ENCODE measurements around the gene ORAI2. TPM values are rescaled to one million over a fixed set of nuclear protein-coding genes. Genes with fewer than 3 reads are reported as not detected.
"Not testable (repeated sequence)": the region's sequence is repeated elsewhere in the genome, so short reads cannot be mapped to it uniquely, and the experiment has no call there.

The ORAI2 gene
- total and polyA plus RNA-seq, 2 of the 4 experiments (the other 2 are of a cell fraction): 52.0 to 58.3 TPM

GRCh38 chr7:102478314-102479208, 45.2 kb downstream of the ORAI2 start, which contains the start of gene POLR2J:
TSS of gene POLR2J (minus strand) at chr7:102478922. CDS start at chr7:102478860, 62 bp downstream.
- H3K27ac ChIP-seq (ENCODE audit: insufficient read depth, low read length): peak within 1 kb of the TSS; percentile 29; the same call in 1 of the 2 replicates
- H3K4me2 ChIP-seq (ENCODE audit: low read depth, low read length): 0 out of 2 replicates have a peak within 1 kb of the TSS, but pooled peaks have one; percentile 33
- peak; percentile 76 for DNase-seq
- ATAC-seq (ENCODE audit: low read depth): peak; percentile 95
- WGBS, 2 experiments (ENCODE audit: extremely low coverage in 2 of 2, insufficient read length in 1 of 2): 0% methylated on average over 13 of the region's 72 CpGs; no CpG with 5 or more reads in 1 of the 2 experiments
- POLR2A ChIA-PET (ENCODE audit: unreplicated experiment); H2BK5ac ChIP-seq (ENCODE audit: low read depth, low read length, poor library complexity, severe bottlenecking); H2AK5ac ChIP-seq (ENCODE audit: low read depth, low read length); H3K18ac ChIP-seq (ENCODE audit: low read depth, low read length); H2BK15ac ChIP-seq (ENCODE audit: low read depth, low read length); H2BK120ac ChIP-seq (ENCODE audit: low read depth, low read length); H4K8ac ChIP-seq (ENCODE audit: low read depth in 2 of 2, low read length in 2 of 2); H3K14ac ChIP-seq (replicated peaks; ENCODE audit: low read depth, low read length); H4K20me1 ChIP-seq (ENCODE audit: insufficient read depth, low read length); dilution Hi-C loops (cut with HindIII; ENCODE audit: low sequenced_read_pairs, unreplicated experiment); H4K5ac ChIP-seq (ENCODE audit: low read depth, low read length); H3K9me3 ChIP-seq (ENCODE audit: control insufficient read depth, insufficient read depth, low read length); BruUV-seq (replicated peaks); H3K27me3 ChIP-seq (ENCODE audit: control insufficient read depth, insufficient read depth, low read length); H3K4ac ChIP-seq (ENCODE audit: low read depth, low read length); H2AFZ ChIP-seq (replicated peaks; ENCODE audit: low read length, poor library complexity); in situ Hi-C loops (cut with MboI; ENCODE audit: low sequenced_read_pairs); H3K56ac ChIP-seq (ENCODE audit: extremely low read depth, insufficient read depth, low read length); H3K4me1 ChIP-seq (ENCODE audit: control insufficient read depth, insufficient read depth, low read length); H3K9ac ChIP-seq (ENCODE audit: low read depth, low read length); H3K23ac ChIP-seq (ENCODE audit: low read depth, low read length); H4K91ac ChIP-seq (ENCODE audit: insufficient read depth, low read depth, low read length); H2AK9ac ChIP-seq (replicated peaks; ENCODE audit: low read depth, low read length, poor library complexity); H3K9me1 ChIP-seq (ENCODE audit: insufficient read depth, low read length); CTCF ChIA-PET; H2BK20ac ChIP-seq (ENCODE audit: low read depth, low read length); intact Hi-C loops (cut with micrococcal nuclease); H3K79me1 ChIP-seq (ENCODE audit: low read depth in 1 of 2, low read length in 2 of 2); H3K36me3 ChIP-seq (ENCODE audit: control insufficient read depth, insufficient read depth, low read length): not testable (repeated sequence)
- peak; percentile 40 for TF ChIP-seq CTCF (conservative IDR thresholded peaks at IDR 0.05; ENCODE audit: low read depth, low read length)
- peak; percentile 45; the same call in 1 of the 2 replicates for TF ChIP-seq POLR2A (IDR thresholded peaks at IDR 0.05; ENCODE audit: low read depth, low read length)
- peak within 1 kb of the TSS; percentile 38 for H3K4me3 ChIP-seq (ENCODE audit: insufficient read depth, low read depth, low read length)

- H3K4ac ChIP-seq (ENCODE audit: low read depth, low read length); intact Hi-C loops (cut with micrococcal nuclease); H2AFZ ChIP-seq (replicated peaks; ENCODE audit: low read length, poor library complexity); H2BK5ac ChIP-seq (ENCODE audit: low read depth, low read length, poor library complexity, severe bottlenecking); H2BK15ac ChIP-seq (ENCODE audit: low read depth, low read length); dilution Hi-C loops (cut with HindIII; ENCODE audit: low sequenced_read_pairs, unreplicated experiment); H3K79me1 ChIP-seq (ENCODE audit: low read depth in 1 of 2, low read length in 2 of 2); H3K4me1 ChIP-seq (ENCODE audit: control insufficient read depth, insufficient read depth, low read length); H2AK9ac ChIP-seq (replicated peaks; ENCODE audit: low read depth, low read length, poor library complexity); H3K14ac ChIP-seq (replicated peaks; ENCODE audit: low read depth, low read length); H3K18ac ChIP-seq (ENCODE audit: low read depth, low read length); BruUV-seq (replicated peaks); H4K91ac ChIP-seq (ENCODE audit: insufficient read depth, low read depth, low read length); H3K27me3 ChIP-seq (ENCODE audit: control insufficient read depth, insufficient read depth, low read length); H3K9me1 ChIP-seq (ENCODE audit: insufficient read depth, low read length); H3K9me3 ChIP-seq (ENCODE audit: control insufficient read depth, insufficient read depth, low read length); H2BK20ac ChIP-seq (ENCODE audit: low read depth, low read length); in situ Hi-C loops (cut with MboI; ENCODE audit: low sequenced_read_pairs); H4K5ac ChIP-seq (ENCODE audit: low read depth, low read length); H2AK5ac ChIP-seq (ENCODE audit: low read depth, low read length); H4K20me1 ChIP-seq (ENCODE audit: insufficient read depth, low read length); H3K9ac ChIP-seq (ENCODE audit: low read depth, low read length); H3K36me3 ChIP-seq (ENCODE audit: control insufficient read depth, insufficient read depth, low read length); POLR2A ChIA-PET (ENCODE audit: unreplicated experiment); H3K23ac ChIP-seq (ENCODE audit: low read depth, low read length); H4K8ac ChIP-seq (ENCODE audit: low read depth in 2 of 2, low read length in 2 of 2); H3K56ac ChIP-seq (ENCODE audit: extremely low read depth, insufficient read depth, low read length); H2BK120ac ChIP-seq (ENCODE audit: low read depth, low read length); CTCF ChIA-PET; H3K4me3 ChIP-seq (ENCODE audit: insufficient read depth, low read depth, low read length); DNase-seq: not testable (repeated sequence)
- Histone ChIP-seq H3K4me2 (ENCODE audit: low read depth, low read length) (0 out of 2 replicates have a peak overlapping the region, but pooled peaks have one; percentile 33), H3K27ac (ENCODE audit: insufficient read depth, low read length) (peak overlapping the region; percentile 29; the same call in 1 of the 2 replicates)
- no CpG with 5 or more reads among the region's 10 CpGs for WGBS, 2 experiments (ENCODE audit: extremely low coverage in 2 of 2, insufficient read length in 1 of 2)
- ATAC-seq (ENCODE audit: low read depth): peak; percentile 3
Measured at GRCh38 chr7:102479209-102479584, 45.8 kb downstream of the ORAI2 start.

Measured in IMR-90 (cell line).